DMS153 treated with DMSO at 0.1 percent for 48 hours (cell line): ENCODE measurements around the gene INPP5A.
A peak's percentile ranks its signal among the peaks of the same experiment; 100 is the strongest.

Source experiments
- DNase-seq: peaks from one replicate; lab custom pipeline; 2025; ENCODE audit not compliant: unreplicated experiment; lab: John Stamatoyannopoulos, UW

The INPP5A gene

GRCh38 chr10:132534391-132535064 is 3.1 kb upstream of the INPP5A start:
- DNase-seq = no peak

GRCh38 chr10:132535065-132535651 is 2.4 kb upstream of the INPP5A start:
- no peak for DNase-seq

GRCh38 chr10:132536241-132536876 is 1.2 kb upstream of the INPP5A start:
- no peak for DNase-seq

- peak; percentile 97 for DNase-seq
Observed at GRCh38 chr10:132536877-132537683, 507 bp upstream of the INPP5A start.

- DNase-seq = no peak
Observed at GRCh38 chr10:132538031-132538789, 623 bp downstream of the INPP5A start.

GRCh38 chr10:132538790-132539421 is 1.3 kb downstream of the INPP5A start:
- DNase-seq = no peak

- DNase-seq = no peak
Observed at GRCh38 chr10:132539431-132539839, 1.8 kb downstream of the INPP5A start.

GRCh38 chr10:132539894-132540293 is 2.3 kb downstream of the INPP5A start:
- DNase-seq = no peak

GRCh38 chr10:132540456-132540855 is 2.9 kb downstream of the INPP5A start:
- no peak for DNase-seq

GRCh38 chr10:132541129-132541528 is 3.5 kb downstream of the INPP5A start:
- DNase-seq = no peak

- no peak for DNase-seq
Observed at GRCh38 chr10:132541601-132542011, 4.0 kb downstream of the INPP5A start.

- no peak for DNase-seq
Observed at GRCh38 chr10:132542086-132542775, 4.6 kb downstream of the INPP5A start.

GRCh38 chr10:132542819-132543218 is 5.2 kb downstream of the INPP5A start:
- no peak for DNase-seq

GRCh38 chr10:132543916-132544743 is 6.5 kb downstream of the INPP5A start:
- no peak for DNase-seq

GRCh38 chr10:132544744-132545658 is 7.4 kb downstream of the INPP5A start:
- DNase-seq = no peak

GRCh38 chr10:132545659-132546367 is 8.2 kb downstream of the INPP5A start:
- no peak for DNase-seq
